CD4-positive, alpha-beta T cell (primary cell): Measurements from ENCODE around the gene NLRP9. TPM values are rescaled to one million over a fixed set of nuclear protein-coding genes. Genes with fewer than 3 reads are reported as not detected.

Source experiments
- ATAC-seq: fragments of 200-7000 bp; cut with Tn5 transposase; one replicate; pipeline ENCODE4 v1.10.0; 2022; ENCODE audit warnings: mild to moderate bottlenecking; ENCODE audit not compliant: poor library complexity
- CTCF ChIA-PET: fragments of 350-600 bp; sonication (Branson Sonifier 250); formaldehyde crosslinking; loops from one replicate; lab custom pipeline; 2021; ENCODE audit warnings: antibody characterized with exemption, inconsistent platforms; lab: Charles Lee
- POLR2A ChIA-PET: fragments of 350-600 bp; sonication (Branson Sonifier 250); formaldehyde crosslinking; loops from one replicate; lab custom pipeline; 2021; ENCODE audit warnings: antibody characterized with exemption, inconsistent platforms; lab: Charles Lee
- DNase-seq, 14 experiments: peaks; one replicate each; pipeline ENCODE4 v3.0.0-alpha.2; 2013 to 2020; ENCODE audit warnings: mixed read lengths in 2 of 14
- H3K27ac ChIP-seq, 2 donors: one replicate each; pipeline versions ENCODE4 v1.5.1 to v1.7.0; 2013; ENCODE audit warnings: low read length in 2 of 2, low read depth in 1 of 2, mild to moderate bottlenecking in 1 of 2
- H3K27me3 ChIP-seq, 2 experiments: 1 replicate in 1 of 2; 2 replicates in 1 of 2; pipeline versions ENCODE4 v1.6.1 to v1.7.0; 2013; ENCODE audit warnings: low read length in 2 of 2, control low read depth in 1 of 2, mild to moderate bottlenecking in 1 of 2, moderate library complexity in 1 of 2; ENCODE audit not compliant: insufficient read depth in 2 of 2, control insufficient read depth in 1 of 2
- H3K36me3 ChIP-seq: one replicate; pipeline ENCODE4 v1.6.1; 2013; ENCODE audit warnings: low read length, control low read depth; ENCODE audit not compliant: insufficient read depth
- H3K4me1 ChIP-seq: one replicate; pipeline ENCODE4 v1.6.1; 2013; ENCODE audit warnings: low read length, control low read depth; ENCODE audit not compliant: insufficient read depth
- H3K4me3 ChIP-seq: one replicate; pipeline ENCODE4 v1.5.1; 2013; ENCODE audit warnings: mild to moderate bottlenecking, low read length, moderate library complexity
- H3K9me3 ChIP-seq, 2 experiments: 1 replicate in 1 of 2; 2 replicates in 1 of 2; pipeline versions ENCODE4 v1.6.1 to v1.7.0; 2013; ENCODE audit warnings: low read length in 2 of 2, mild to moderate bottlenecking in 2 of 2, control low read depth in 1 of 2, moderate library complexity in 1 of 2; ENCODE audit not compliant: control insufficient read depth in 1 of 2, insufficient read depth in 1 of 2
- H3K27ac Mint-ChIP-seq: one replicate; pipeline ENCODE4 v1.8.0; 2020; ENCODE audit warnings: mixed read lengths
- H3K27me3 Mint-ChIP-seq: one replicate; pipeline ENCODE4 v1.8.0; 2021; ENCODE audit warnings: mixed read lengths
- H3K36me3 Mint-ChIP-seq: one replicate; pipeline ENCODE4 v1.8.0; 2021; ENCODE audit warnings: low read depth, mixed read lengths
- H3K4me1 Mint-ChIP-seq: one replicate; pipeline ENCODE4 v1.8.0; 2021; ENCODE audit warnings: low read depth, mixed read lengths
- H3K4me3 Mint-ChIP-seq: one replicate; pipeline ENCODE4 v1.8.0; 2020; ENCODE audit warnings: mild to moderate bottlenecking, mixed read lengths
- H3K9me3 Mint-ChIP-seq: one replicate; pipeline ENCODE4 v1.8.0; 2020; ENCODE audit warnings: mixed read lengths
- intact Hi-C, 2 experiments: fragments of 100-400 bp; cut with DNase I in 1 of 2; cut with micrococcal nuclease in 1 of 2; formaldehyde crosslinking; loops; one replicate each; pipeline versions ENCODE4 v1.15.1 to v1.9.0; 2023 to 2025; cut with DNase I, micrococcal nuclease
- polyA plus RNA-seq, 2 donors: library from polyadenylated mRNA; unstranded; fragments of 120-200 nt; gene quantifications; one replicate each; pipeline ENCODE4 v1.2.1, GENCODE V29; 2013
- total RNA-seq, 174 experiments: library from RNA in 2 of 174; stranded (reverse) in 2 of 174; gene quantifications; one replicate each; pipeline ENCODE4 v1.2.3 and lab custom pipeline; 2021 to 2026
- TF ChIP-seq, protein P1 (sequence below): fragments of 200-600 bp; IDR thresholded peaks from one replicate; pipeline ENCODE4 v1.8.0; 2022; ENCODE audit warnings: antibody characterized with exemption, mild to moderate bottlenecking

NLRP9 gene
- total RNA-seq (not detected), total RNA-seq (lab: John Stamatoyannopoulos, UW) (0 to 0.14 (median 0) reads per million in 172 experiments)
- polyA plus RNA-seq (2013, experiment 1 of 2), result not detected
- not detected for polyA plus RNA-seq (2013, experiment 2 of 2)

DNA sequence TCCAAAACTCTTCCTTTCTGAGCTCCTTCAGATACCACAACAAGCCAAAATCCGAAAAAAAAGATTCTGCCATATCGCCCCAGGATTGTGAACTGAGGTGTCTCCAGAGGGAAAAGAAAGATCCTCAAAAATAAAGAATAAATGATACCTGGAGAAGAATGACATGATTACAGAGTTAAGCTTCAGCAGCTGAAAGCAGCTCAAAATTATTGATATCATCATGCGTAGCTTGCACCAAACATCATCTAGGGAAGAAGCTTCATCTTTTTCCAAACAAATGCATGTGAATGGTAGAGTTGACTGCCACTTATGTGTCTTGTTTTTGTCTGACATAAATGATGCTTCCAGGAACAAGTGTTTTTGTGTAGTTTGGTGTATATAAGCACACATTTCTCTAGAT is at the start of gene NLRP9:
Gene NLRP9, minus strand, starts transcription at position 101 of the 400 bp plus-strand sequence. Its CDS starts 28 bp downstream, at position 73.
- Histone ChIP-seq H3K9me3 (peaks cover 0 to 11% of the 10 kb centered on the region in 2 experiments), H3K27me3 (peaks cover 0 to 5% of the 10 kb centered on the region in 2 experiments), H3K4me1 (no peaks in the 10 kb centered on the region), H3K27ac (no peak within 1 kb of the TSS), H3K36me3 (no peaks in the 10 kb centered on the region), H3K4me3 (no peak within 1 kb of the TSS)
- POLR2A ChIA-PET, result no interaction called here
- H3K4me3 Mint-ChIP-seq, result no peak within 1 kb of the TSS
- DNase-seq (no peak), ATAC-seq (no peak)
- no peaks in the 10 kb centered on the region for H3K4me1 Mint-ChIP-seq
- H3K9me3 Mint-ChIP-seq, result no peaks in the 10 kb centered on the region
- no peak within 1 kb of the TSS for H3K27ac Mint-ChIP-seq
- intact Hi-C loops, result no loop called here
- CTCF ChIA-PET, result no interaction called here
- TF ChIP-seq, protein P1, sequence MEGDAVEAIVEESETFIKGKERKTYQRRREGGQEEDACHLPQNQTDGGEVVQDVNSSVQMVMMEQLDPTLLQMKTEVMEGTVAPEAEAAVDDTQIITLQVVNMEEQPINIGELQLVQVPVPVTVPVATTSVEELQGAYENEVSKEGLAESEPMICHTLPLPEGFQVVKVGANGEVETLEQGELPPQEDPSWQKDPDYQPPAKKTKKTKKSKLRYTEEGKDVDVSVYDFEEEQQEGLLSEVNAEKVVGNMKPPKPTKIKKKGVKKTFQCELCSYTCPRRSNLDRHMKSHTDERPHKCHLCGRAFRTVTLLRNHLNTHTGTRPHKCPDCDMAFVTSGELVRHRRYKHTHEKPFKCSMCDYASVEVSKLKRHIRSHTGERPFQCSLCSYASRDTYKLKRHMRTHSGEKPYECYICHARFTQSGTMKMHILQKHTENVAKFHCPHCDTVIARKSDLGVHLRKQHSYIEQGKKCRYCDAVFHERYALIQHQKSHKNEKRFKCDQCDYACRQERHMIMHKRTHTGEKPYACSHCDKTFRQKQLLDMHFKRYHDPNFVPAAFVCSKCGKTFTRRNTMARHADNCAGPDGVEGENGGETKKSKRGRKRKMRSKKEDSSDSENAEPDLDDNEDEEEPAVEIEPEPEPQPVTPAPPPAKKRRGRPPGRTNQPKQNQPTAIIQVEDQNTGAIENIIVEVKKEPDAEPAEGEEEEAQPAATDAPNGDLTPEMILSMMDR, result no peak
- peaks cover 14% of the 10 kb centered on the region for H3K27me3 Mint-ChIP-seq
- H3K36me3 Mint-ChIP-seq, result no peaks in the 10 kb centered on the region

DNA sequence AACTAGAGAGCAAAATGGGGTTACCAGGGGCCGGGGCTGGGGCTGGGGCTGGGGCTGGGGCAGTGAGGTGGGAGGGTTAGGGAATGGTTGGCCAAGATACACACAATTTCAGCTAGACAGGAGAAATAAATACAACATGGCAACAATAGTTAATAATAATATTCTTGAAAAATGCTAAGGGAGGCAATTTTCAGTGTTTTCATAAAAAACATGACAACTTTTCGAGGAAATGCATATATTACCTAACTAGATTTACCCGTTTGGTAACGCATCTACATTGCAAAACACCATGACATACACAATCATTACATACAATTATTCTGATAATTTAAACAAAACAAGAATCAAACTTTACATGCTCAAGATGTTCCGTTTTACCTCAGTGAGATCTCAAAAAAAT is 42.9 kb upstream of the NLRP9 start:
- no peaks in the 10 kb centered on the region for H3K9me3 ChIP-seq
- H3K36me3 ChIP-seq, result no peaks in the 10 kb centered on the region
- Mint-ChIP-seq H3K9me3 (no peaks in the 10 kb centered on the region), H3K27ac (no peak overlapping the region), H3K27me3 (peaks cover 54% of the 10 kb centered on the region), H3K36me3 (no peaks in the 10 kb centered on the region), H3K4me3 (no peak overlapping the region), H3K4me1 (no peaks in the 10 kb centered on the region)
- H3K27ac ChIP-seq, result no peak overlapping the region
- peaks cover 11 to 13% of the 10 kb centered on the region in 2 experiments for H3K27me3 ChIP-seq
- H3K4me3 ChIP-seq, result no peak overlapping the region
- ChIA-PET CTCF (no interaction called here), POLR2A (no interaction called here)
- H3K4me1 ChIP-seq, result no peaks in the 10 kb centered on the region
- no peak for ATAC-seq
- intact Hi-C loops, result no loop called here
- no peak for DNase-seq
- TF ChIP-seq, protein P1, result no peak

DNA sequence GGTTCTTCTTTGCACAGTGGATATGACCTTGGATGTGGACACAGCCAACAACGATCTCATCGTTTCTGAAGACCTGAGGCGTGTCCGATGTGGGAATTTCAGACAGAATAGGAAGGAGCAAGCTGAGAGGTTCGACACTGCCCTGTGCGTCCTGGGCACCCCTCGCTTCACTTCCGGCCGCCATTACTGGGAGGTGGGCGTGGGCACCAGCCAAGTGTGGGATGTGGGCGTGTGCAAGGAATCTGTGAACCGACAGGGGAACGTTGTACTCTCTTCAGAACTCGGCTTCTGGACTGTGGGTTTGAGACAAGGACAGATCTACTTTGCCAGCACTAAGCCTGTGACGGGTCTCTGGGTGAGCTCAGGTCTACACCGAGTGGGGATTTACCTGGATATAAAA is 40.1 kb upstream of the NLRP9 start:
- CTCF ChIA-PET, result no interaction called here
- no peak overlapping the region for H3K27ac Mint-ChIP-seq
- intact Hi-C loops, result no loop called here

More for the DNA sequence above, 40.1 kb upstream of the NLRP9 start:
- H3K4me3 ChIP-seq, result no peak overlapping the region
- TF ChIP-seq, protein P1, result no peak
- no peaks in the 10 kb centered on the region for H3K9me3 Mint-ChIP-seq
- POLR2A ChIA-PET, result no interaction called here
- ATAC-seq (no peak), DNase-seq (no peak)
- peaks cover 0 to 7% of the 10 kb centered on the region in 2 experiments for H3K9me3 ChIP-seq
- peaks cover 53% of the 10 kb centered on the region for H3K27me3 Mint-ChIP-seq
- no peaks in the 10 kb centered on the region for H3K36me3 ChIP-seq
- no peaks in the 10 kb centered on the region for H3K4me1 Mint-ChIP-seq
- no peaks in the 10 kb centered on the region for H3K36me3 Mint-ChIP-seq
- H3K4me1 ChIP-seq, result no peaks in the 10 kb centered on the region
- no peak overlapping the region for H3K4me3 Mint-ChIP-seq
- H3K27me3 ChIP-seq, result peaks cover 7 to 13% of the 10 kb centered on the region in 2 experiments
- H3K27ac ChIP-seq, result no peak overlapping the region
